ENCODE data around the gene C6orf132.

- TF ChIP-seq CTCF (conservative IDR thresholded peaks at IDR 0.05; ENCODE audit: low read depth, low read length) (no peak), EZH2phosphoT487 (IDR thresholded peaks at IDR 0.05; ENCODE audit: borderline replicate concordance, low read length) (no peak), EZH2 (IDR thresholded peaks at IDR 0.05; ENCODE audit: low read length, unreplicated experiment) (no peak)
Observed at GRCh38 chr6:42152024-42152423, 9.6 kb upstream of the C6orf132 start.

All from PC-3 (cell line).